Measurements from ENCODE around the gene CLCF1. TPM values are rescaled to one million over a fixed set of nuclear protein-coding genes. Genes with fewer than 3 reads are reported as not detected.

CLCF1 gene
- polyA plus RNA-seq, 1 of the 3 experiments (the other 2 are of a cell fraction): 27.0 TPM

GRCh38 chr11:67418476-67419281 lies 45.3 kb upstream of the CLCF1 start (continued):
- TF ChIP-seq IRF3 (IDR thresholded peaks at IDR 0.05; ENCODE audit: low read depth, low read length): no peak

GRCh38 chr11:67417425-67417824 lies 44.0 kb upstream of the CLCF1 start:
- no peaks in the 10 kb centered on the region for H3K9me2 ChIP-seq
- no peaks in the 10 kb centered on the region for H3K36me3 ChIP-seq (replicated peaks in 1 of 2; ENCODE audit: control insufficient read depth in 1 of 2, insufficient read depth in 2 of 2, low read length in 1 of 2)
- H4K20me1 ChIP-seq (ENCODE audit: insufficient read depth): no peaks in the 10 kb centered on the region
- WGBS (ENCODE audit: low lambda C conversion rate): 90% methylated on average over 2 of the region's 12 CpGs
- no peak for DNase-seq
- H3K27me3 ChIP-seq (ENCODE audit: insufficient read depth): no peaks in the 10 kb centered on the region
- no peaks in the 10 kb centered on the region for H3F3A ChIP-seq (replicated peaks; ENCODE audit: insufficient read depth)
- peaks cover 8 to 9% of the 10 kb centered on the region in 2 experiments; a peak in 2 of 4 replicates for H3K4me1 ChIP-seq (ENCODE audit: control insufficient read depth in 1 of 2, insufficient read depth in 2 of 2, low read depth in 1 of 2, low read length in 1 of 2)
- H3K27ac ChIP-seq (ENCODE audit: low read depth in 2 of 2, low read length in 1 of 2): no peak overlapping the region
- no peak overlapping the region for H3K4me2 ChIP-seq
- H2AFZ ChIP-seq (ENCODE audit: low read depth): no peak overlapping the region
- ChIA-PET POLR2A (no interaction called here), CTCF (interaction anchor here (1.7 kb wide), 1 partner anchor 16 kb away, joined by 4 read pairs; the partner anchor contains the start of gene PPP1CA)
- no peak overlapping the region for H3K4me3 ChIP-seq (ENCODE audit: low read depth in 2 of 2, low read length in 1 of 2)
- no peak overlapping the region for H3K9ac ChIP-seq
- no peaks in the 10 kb centered on the region for H3K9me3 ChIP-seq
- no peaks in the 10 kb centered on the region for H3K79me2 ChIP-seq (ENCODE audit: insufficient read depth)
- no peak for TF ChIP-seq FOXJ3 (CRISPR knock-in tag; IDR thresholded peaks at IDR 0.05)
- TF ChIP-seq RAD21 (IDR thresholded peaks at IDR 0.05; ENCODE audit: low read length): no peak
- TF ChIP-seq MEF2A (IDR thresholded peaks at IDR 0.05; ENCODE audit: borderline replicate concordance, low read depth): no peak
- no peak for TF ChIP-seq REST (IDR thresholded peaks at IDR 0.05; ENCODE audit: low read depth, low read length)
- TF ChIP-seq EZH2phosphoT487 (IDR thresholded peaks at IDR 0.05; ENCODE audit: borderline replicate concordance, low read depth): no peak
- no peak for TF ChIP-seq SIN3A (IDR thresholded peaks at IDR 0.05; ENCODE audit: borderline replicate concordance, low read depth, low read length)
- no peak for TF ChIP-seq FOXM1 (IDR thresholded peaks at IDR 0.05; ENCODE audit: low read depth)
- TF ChIP-seq YY1 (IDR thresholded peaks at IDR 0.05; ENCODE audit: low read depth): no peak
- TF ChIP-seq CTCF (IDR thresholded peaks at IDR 0.05): no peak
- TF ChIP-seq EP300 (IDR thresholded peaks at IDR 0.05; ENCODE audit: borderline replicate concordance in 1 of 2, low read depth in 1 of 2, low read length in 1 of 2): no peak
- no peak for TF ChIP-seq FOSL2 (IDR thresholded peaks at IDR 0.05; ENCODE audit: borderline replicate concordance, low read depth)
- TF ChIP-seq ZBTB33 (IDR thresholded peaks at IDR 0.05; ENCODE audit: borderline replicate concordance, low read depth): no peak
- no peak for TF ChIP-seq IRF3 (IDR thresholded peaks at IDR 0.05; ENCODE audit: low read depth, low read length)
- no peak for TF ChIP-seq NFIC (IDR thresholded peaks at IDR 0.05; ENCODE audit: borderline replicate concordance)
- no peak for TF ChIP-seq RFX5 (IDR thresholded peaks at IDR 0.05; ENCODE audit: low read length)
- TF ChIP-seq MAX (IDR thresholded peaks at IDR 0.05; ENCODE audit: low read depth): no peak
- no peak for TF ChIP-seq PBX3 (IDR thresholded peaks at IDR 0.05)
- no peak for TF ChIP-seq SMC3 (IDR thresholded peaks at IDR 0.05; ENCODE audit: low read depth, low read length)
